HG03378 (cell line): ENCODE results near the gene P2RX6.
"Not testable (repeated sequence)": the region's sequence is repeated elsewhere in the genome, so short reads cannot be mapped to it uniquely, and the experiment has no call there.

Experiments
- ATAC-seq: cut with Tn5 transposase; IDR thresholded peaks from one replicate; pipeline ENCODE4 v1.9.1; 2021; ENCODE audit warnings: mild to moderate bottlenecking, moderate library complexity; ENCODE audit not compliant: unreplicated experiment

P2RX6 gene

DNA sequence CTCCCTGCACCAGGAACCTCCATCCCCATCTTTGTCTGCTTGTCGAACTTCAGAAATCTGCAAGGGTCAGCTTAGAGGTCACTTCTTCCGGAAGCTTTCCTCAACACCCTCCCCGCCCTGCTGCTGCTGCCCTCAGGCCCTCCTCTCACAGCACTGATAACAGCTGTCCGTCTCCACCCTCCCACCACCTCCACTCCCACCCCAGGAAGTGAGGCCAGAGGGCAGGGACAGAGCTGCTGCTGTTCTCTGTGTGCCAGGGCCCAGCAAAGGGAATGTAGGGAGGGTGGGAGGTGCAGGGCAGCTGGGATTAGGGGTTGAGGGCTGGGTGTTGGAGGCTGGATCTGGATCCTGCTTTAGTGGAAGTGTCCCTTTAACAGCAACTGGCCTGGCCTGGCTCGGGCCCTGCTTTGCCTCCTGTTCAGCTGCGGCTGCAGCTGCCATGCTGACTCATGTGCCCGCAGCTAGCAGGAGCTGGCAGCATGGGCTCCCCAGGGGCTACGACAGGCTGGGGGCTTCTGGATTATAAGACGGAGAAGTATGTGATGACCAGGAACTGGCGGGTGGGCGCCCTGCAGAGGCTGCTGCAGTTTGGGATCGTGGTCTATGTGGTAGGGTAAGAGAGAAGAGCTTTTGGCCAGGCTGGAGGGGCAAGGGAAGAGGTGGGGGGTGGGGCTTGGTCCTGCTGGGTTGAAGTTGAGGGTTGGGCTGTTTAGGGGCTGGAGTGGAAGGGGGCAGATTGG, at the start of gene P2RX6:
P2RX6 (plus strand) TSS at position 440 of the 740 bp plus-strand sequence; CDS start at position 450, 10 bp downstream.
- ATAC-seq = no peak

DNA sequence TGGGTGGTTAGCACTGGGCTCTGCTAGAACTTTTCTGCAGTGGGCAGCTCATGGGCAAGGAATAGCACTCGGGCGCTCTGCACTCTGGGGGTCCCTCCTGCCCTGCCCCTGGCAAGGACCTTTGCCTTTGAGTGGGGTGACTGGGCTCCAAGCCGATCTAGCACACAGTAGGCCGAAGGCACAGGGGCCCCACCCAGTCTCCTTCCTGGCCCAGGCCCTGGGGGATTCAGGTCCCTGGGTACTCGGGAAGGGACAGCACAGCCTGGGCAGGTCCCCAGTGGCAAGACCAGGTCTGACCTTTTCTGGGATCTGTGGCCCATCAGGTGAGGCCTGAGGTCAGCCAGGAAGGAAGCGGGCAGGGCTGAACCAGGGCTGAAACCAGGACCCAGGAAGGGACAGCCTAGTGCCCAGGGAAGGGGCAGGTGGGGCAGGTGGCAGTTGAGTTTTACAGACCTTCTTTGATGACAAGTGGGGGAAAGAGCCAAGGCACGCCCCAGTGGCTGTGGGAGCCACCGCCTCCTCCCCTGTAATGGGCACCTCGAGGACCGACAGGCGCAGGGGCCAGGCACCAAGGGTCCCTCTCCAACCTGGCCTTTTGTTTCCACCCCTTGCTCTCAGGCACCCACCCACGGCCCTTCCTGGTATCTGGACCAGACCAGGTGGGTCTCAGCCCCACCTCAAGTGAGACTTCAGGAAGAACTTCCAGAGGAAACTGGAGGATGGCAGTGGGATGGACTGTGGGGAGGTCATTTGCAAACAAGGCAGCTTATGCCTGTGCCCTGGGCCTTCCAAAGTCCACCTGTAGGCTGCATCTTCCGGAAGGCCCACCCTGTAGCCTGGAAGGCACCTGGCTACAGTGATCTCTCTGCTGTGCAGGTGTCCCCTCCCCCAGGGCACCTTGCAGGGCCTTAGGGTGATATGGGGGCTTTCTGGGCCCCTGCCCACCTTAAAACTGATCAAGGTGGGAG, 48.8 kb upstream of the P2RX6 start:
- no peak for ATAC-seq

GRCh38 chr22:20966883-20967696, 47.9 kb upstream of the P2RX6 start, which contains the start of gene AIFM3:
AIFM3 (plus strand) TSS chr22:20967255; CDS start chr22:20967945, 690 bp downstream.
- no peak for ATAC-seq

- no peak for ATAC-seq
These were observed 47.2 kb upstream of the P2RX6 start for GRCh38 chr22:20967697-20968211.

GRCh38 chr22:20968281-20968977, 46.5 kb upstream of the P2RX6 start:
- no peak for ATAC-seq

GRCh38 chr22:20970939-20971657, 43.9 kb upstream of the P2RX6 start:
- ATAC-seq = no peak

DNA sequence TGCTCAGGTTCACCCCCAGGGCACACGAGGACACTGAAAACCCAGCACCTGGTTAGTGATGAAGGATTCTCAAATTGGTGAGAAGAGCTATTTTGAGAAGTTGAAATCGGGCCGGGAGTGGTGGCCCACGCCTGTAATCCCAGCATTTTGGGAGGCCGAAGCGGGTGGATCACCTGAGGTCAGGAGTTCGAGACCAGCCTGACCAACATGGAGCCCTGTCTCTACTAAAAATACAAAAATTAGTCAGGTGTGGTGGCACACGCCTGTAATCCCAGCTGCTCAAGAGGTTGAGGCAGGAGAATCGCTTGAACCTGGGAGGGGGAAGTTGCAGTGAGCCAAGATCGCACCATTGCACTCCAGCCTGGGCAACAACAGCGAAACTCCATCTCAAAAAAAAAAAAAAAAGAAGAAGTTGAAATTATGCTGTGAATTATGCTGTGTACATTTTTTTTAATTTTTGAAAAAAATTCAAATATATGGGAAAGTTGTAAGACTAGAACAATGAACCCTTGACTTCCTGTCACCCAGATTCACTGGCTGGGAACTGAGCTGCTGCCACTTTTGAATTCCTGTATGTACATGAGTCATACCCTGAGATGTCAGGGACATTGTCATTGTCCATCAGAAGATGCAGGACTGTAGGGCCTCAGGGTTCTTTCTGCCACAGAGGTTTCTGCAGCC, 42.8 kb upstream of the P2RX6 start:
- not testable (repeated sequence) for ATAC-seq

GRCh38 chr22:20972933-20973577, 41.9 kb upstream of the P2RX6 start:
- no peak for ATAC-seq

DNA sequence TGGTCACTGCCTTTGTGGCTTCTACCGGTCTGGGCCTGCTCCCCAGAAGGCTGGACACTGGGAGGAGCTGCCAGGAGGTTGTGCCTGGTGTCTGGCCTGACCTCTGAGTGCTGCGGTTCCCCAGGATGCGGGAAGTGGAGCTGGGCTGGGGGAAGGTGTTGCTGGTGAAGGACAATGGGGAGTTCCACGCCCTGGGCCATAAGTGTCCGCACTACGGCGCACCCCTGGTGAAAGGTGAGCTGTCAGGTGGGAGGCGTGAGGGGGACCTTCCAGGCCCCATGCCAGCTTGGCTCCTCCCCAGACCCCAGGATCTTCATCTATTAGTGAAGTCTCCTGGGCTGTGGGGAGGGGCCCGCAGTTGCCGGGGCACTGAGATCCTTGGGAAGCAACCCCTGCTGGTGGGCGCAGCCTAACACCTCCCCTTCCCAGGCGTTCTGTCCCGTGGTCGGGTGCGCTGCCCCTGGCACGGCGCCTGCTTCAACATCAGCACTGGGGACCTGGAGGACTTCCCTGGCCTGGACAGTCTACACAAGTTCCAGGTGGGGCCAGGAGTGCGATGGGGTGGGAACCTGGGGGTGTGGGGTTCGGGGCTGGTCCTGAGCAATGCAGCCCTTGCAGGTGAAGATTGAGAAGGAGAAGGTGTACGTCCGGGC, 41.2 kb upstream of the P2RX6 start:
- ATAC-seq = no peak

GRCh38 chr22:20974336-20974955, 40.5 kb upstream of the P2RX6 start:
- no peak for ATAC-seq

GRCh38 chr22:20975541-20976290, 39.2 kb upstream of the P2RX6 start:
- no peak for ATAC-seq

- no peak for ATAC-seq
These were observed 38.6 kb upstream of the P2RX6 start for GRCh38 chr22:20976291-20976877.

DNA sequence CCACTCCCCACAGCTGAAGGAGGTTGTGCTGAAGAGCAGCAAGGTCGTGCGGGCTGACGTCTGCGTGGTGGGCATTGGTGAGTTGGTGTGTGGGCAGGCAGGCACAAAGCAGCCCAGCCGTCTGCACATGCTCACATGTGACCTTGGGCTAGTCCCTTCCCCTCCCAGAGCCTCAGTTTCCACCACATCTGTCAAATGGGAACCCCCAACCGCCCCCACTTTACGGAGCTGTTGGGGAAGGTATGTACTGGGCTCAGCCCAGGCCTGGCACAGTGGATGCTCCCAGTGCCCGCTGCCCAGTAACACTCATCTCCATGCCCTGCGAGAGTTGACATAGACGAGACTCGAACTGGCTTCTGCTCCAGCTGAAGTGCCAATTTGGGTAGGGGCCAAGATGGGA, 37.9 kb upstream of the P2RX6 start:
- ATAC-seq = no peak

- no peak for ATAC-seq
These were observed 37.3 kb upstream of the P2RX6 start for GRCh38 chr22:20977516-20978170.

DNA sequence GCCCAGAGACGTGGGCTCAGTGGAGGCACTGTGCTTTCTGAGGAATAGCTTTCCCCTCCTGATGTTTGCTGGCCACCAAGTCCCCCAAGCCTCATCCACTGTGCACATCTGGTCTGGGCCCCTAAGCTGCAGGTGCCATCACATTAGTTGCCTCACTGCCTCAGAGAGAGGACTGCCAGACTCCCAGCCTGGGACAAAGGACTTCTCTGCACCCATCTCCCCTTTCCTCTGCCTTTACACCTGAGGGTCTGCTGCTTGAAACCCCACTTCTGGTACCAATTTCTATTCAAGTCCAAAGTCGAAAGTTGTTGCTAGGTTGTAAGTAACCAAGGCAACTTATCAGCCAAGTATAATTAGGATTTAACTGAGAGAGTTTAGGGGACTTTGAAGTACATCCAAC, 36.5 kb upstream of the P2RX6 start:
- ATAC-seq = no peak
